Subcutaneous adipose tissue (tissue), 4 donors: ENCODE results near the gene SLC13A3. TPM values are rescaled to one million over a fixed set of nuclear protein-coding genes. Genes with fewer than 3 reads are reported as not detected.

ENCODE experiments used
- CTCF ChIP-seq: fragments of 450-650 bp; IDR thresholded peaks from one replicate; pipeline ENCODE4 v1.5.1; 2016; ENCODE audit warnings: low read depth, mild to moderate bottlenecking, control low read depth, antibody characterized with exemption, moderate library complexity
- total RNA-seq, 4 donors: library from RNA; depleted of rRNA; stranded (reverse); fragments of >200 nt; gene quantifications; one replicate each; pipeline ENCODE4 v1.1.0, GENCODE V29; 2016

The SLC13A3 gene
- total RNA-seq, 4 donors from 2014 or later, result 0.88 to 4.3 (median 1.5) TPM

GRCh38 chr20:46607191-46607848, 43.9 kb downstream of the SLC13A3 start:
- TF ChIP-seq CTCF, result no peak

GRCh38 chr20:46606817-46607190, 44.5 kb downstream of the SLC13A3 start:
- no peak for TF ChIP-seq CTCF

GRCh38 chr20:46605978-46606816, 45.1 kb downstream of the SLC13A3 start:
- no peak for TF ChIP-seq CTCF

GRCh38 chr20:46605181-46605580, 46.1 kb downstream of the SLC13A3 start:
- no peak for TF ChIP-seq CTCF

- TF ChIP-seq CTCF, result no peak
Observed at GRCh38 chr20:46604551-46605133, 46.6 kb downstream of the SLC13A3 start.

GRCh38 chr20:46602429-46602828, 48.8 kb downstream of the SLC13A3 start:
- no peak for TF ChIP-seq CTCF

GRCh38 chr20:46601603-46602122, 49.6 kb downstream of the SLC13A3 start:
- no peak for TF ChIP-seq CTCF
